ENCODE results near the gene PIGU.

DNA sequence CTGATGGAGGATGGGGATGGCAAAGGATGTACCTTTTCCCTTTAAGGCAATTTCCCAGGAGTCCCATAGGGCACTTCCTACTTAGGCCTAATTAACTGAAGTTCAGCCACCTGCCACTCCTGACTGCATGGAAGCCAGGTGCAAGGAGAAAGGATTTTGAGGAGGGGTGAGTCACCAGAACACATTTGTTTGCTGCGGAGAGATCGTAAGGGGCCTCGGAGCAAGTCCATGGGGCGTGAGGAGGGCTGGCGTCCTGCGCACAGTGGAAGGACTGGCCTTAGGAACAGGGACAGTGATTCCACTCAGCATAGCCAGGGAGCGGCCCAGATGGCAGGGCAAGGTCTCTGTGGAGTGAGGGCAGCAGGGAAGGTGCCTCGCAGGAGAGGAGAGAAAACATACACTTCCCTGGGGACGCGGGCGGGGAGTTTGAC is 130.1 kb downstream of the PIGU start:
- TF ChIP-seq, protein P1, sequence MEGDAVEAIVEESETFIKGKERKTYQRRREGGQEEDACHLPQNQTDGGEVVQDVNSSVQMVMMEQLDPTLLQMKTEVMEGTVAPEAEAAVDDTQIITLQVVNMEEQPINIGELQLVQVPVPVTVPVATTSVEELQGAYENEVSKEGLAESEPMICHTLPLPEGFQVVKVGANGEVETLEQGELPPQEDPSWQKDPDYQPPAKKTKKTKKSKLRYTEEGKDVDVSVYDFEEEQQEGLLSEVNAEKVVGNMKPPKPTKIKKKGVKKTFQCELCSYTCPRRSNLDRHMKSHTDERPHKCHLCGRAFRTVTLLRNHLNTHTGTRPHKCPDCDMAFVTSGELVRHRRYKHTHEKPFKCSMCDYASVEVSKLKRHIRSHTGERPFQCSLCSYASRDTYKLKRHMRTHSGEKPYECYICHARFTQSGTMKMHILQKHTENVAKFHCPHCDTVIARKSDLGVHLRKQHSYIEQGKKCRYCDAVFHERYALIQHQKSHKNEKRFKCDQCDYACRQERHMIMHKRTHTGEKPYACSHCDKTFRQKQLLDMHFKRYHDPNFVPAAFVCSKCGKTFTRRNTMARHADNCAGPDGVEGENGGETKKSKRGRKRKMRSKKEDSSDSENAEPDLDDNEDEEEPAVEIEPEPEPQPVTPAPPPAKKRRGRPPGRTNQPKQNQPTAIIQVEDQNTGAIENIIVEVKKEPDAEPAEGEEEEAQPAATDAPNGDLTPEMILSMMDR (IDR thresholded peaks at IDR 0.05): no peak
- no peak for TF ChIP-seq GATA2 (CRISPR knock-in tag; IDR thresholded peaks at IDR 0.05)
- TF ChIP-seq RAD21 (IDR thresholded peaks at IDR 0.05; ENCODE audit: low read length): no peak
- no peak for TF ChIP-seq SIN3A (IDR thresholded peaks at IDR 0.05; ENCODE audit: borderline replicate concordance, low read depth, low read length)
- TF ChIP-seq ELF1 (IDR thresholded peaks at IDR 0.05): no peak
- TF ChIP-seq EP300 (IDR thresholded peaks at IDR 0.05; ENCODE audit: borderline replicate concordance in 1 of 2, low read depth in 1 of 2, low read length in 1 of 2): no peak
